AG10803 (cell line): ENCODE data around the gene SLC25A38.
"Not testable (repeated sequence)": the region's sequence is repeated elsewhere in the genome, so short reads cannot be mapped to it uniquely, and the experiment has no call there.

ENCODE experiments used
- DNase-seq: peaks from one replicate; pipeline ENCODE4 v3.0.0; 2010; ENCODE audit warnings: low read depth
- H3K4me3 ChIP-seq: 2 replicates; pipeline ENCODE4 v1.5.1; 2011; ENCODE audit warnings: mild to moderate bottlenecking, low read length, control low read depth
- TF ChIP-seq, protein P1 (sequence below): conservative IDR thresholded peaks from 2 replicates; pipeline ENCODE4 v1.5.1; 2011; ENCODE audit warnings: mild to moderate bottlenecking, low read length, control low read depth, inconsistent platforms

Gene SLC25A38

GRCh38 chr3:39361252-39361927 lies 21.8 kb upstream of the SLC25A38 start:
- no peak for DNase-seq
- no peak overlapping the region for H3K4me3 ChIP-seq
- TF ChIP-seq, protein P1, sequence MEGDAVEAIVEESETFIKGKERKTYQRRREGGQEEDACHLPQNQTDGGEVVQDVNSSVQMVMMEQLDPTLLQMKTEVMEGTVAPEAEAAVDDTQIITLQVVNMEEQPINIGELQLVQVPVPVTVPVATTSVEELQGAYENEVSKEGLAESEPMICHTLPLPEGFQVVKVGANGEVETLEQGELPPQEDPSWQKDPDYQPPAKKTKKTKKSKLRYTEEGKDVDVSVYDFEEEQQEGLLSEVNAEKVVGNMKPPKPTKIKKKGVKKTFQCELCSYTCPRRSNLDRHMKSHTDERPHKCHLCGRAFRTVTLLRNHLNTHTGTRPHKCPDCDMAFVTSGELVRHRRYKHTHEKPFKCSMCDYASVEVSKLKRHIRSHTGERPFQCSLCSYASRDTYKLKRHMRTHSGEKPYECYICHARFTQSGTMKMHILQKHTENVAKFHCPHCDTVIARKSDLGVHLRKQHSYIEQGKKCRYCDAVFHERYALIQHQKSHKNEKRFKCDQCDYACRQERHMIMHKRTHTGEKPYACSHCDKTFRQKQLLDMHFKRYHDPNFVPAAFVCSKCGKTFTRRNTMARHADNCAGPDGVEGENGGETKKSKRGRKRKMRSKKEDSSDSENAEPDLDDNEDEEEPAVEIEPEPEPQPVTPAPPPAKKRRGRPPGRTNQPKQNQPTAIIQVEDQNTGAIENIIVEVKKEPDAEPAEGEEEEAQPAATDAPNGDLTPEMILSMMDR: no peak

DNA sequence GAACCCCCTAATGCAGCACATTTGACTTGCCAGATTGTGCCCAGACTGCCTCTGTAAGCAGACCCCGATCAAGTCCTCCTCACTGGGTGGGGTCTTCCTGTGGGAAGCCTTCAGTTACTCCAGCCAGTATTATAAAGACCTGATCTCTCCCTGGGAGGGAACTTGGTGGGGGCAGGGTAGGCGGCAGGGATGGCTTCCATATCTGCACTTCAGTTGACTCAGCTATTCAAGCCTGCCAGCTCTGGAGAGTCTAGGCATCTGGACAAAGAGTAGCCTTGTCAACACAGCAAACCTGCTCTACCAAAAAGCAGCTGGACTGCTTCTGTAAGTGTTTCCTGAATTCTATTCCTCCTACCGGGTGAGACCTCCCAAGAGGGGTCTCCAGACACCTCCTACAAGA lies 21.0 kb upstream of the SLC25A38 start:
- no peak overlapping the region for H3K4me3 ChIP-seq
- no peak for DNase-seq
- TF ChIP-seq, protein P1: no peak

DNA sequence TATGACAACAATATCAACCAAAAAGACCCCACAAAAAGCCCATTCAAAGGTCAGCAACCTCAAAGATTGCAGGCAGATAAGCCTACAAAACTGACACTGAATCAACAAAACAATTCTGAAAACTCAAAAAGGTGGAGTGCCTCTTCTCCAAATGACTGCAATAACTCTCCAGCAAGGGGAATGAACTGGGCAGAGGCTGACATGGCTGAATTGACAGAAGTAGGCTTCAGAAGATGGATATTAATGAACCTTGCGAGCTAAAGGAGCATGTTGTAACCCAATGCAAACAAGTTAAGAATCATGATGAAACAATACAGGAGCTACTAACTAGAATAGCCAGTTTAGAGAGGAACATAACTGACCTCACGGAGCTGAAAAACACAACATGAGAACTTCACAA lies 20.4 kb upstream of the SLC25A38 start:
- no peak overlapping the region for H3K4me3 ChIP-seq
- TF ChIP-seq, protein P1: no peak
- no peak for DNase-seq

DNA sequence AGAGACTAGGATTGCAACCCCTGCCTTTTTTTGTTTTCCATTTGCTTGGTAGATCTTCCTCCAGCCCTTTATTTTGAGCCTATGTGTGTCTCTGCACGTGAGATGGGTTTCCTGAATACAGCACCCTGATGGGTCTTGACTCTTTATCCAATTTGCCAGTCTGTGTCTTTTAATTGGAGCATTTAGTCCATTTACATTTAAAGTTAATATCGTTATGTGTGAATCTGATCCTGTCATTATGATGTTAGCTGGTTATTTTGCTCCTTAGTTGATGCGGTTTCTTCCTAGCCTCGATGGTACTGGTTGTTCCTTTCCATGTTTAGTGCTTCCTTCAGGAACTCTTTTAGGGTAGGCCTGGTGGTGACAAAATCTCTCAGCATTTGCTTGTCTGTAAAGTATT lies 12.7 kb upstream of the SLC25A38 start:
- not testable (repeated sequence) for DNase-seq

GRCh38 chr3:39372833-39373232 lies 10.3 kb upstream of the SLC25A38 start:
- no peak for DNase-seq
- TF ChIP-seq, protein P1: no peak
- no peak overlapping the region for H3K4me3 ChIP-seq

More for the DNA sequence above, 12.7 kb upstream of the SLC25A38 start:
- not testable (repeated sequence) for H3K4me3 ChIP-seq

GRCh38 chr3:39376959-39377634 lies 6.1 kb upstream of the SLC25A38 start:
- DNase-seq: no peak
- H3K4me3 ChIP-seq: no peak overlapping the region
- TF ChIP-seq, protein P1: no peak

DNA sequence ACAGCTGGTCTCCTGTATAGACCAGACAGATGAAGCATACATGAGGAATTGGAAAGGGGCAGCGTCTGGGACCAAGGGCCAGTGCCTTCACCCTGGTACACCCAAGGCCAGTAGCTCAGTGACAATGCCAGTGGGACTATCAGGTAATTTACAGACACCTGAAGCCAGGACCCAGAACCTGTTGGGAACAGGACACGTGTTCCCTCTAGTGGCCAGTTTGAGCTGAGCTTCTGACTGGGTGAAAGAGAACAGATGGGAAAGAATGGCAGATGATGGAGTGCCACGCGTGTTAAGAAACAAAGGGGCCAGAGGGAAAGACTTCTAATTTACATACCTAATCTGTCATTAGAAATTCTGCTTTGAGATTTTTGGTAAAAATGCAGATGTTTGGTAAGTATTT lies 5.1 kb upstream of the SLC25A38 start:
- H3K4me3 ChIP-seq: no peak overlapping the region
- TF ChIP-seq, protein P1: peak; percentile 60
- peak; percentile 9 for DNase-seq
